HepG2 (cell line): ENCODE measurements around the gene ECE2. TPM values are rescaled to one million over a fixed set of nuclear protein-coding genes. Genes with fewer than 3 reads are reported as not detected.
A peak's percentile ranks its signal among the peaks of the same experiment; 100 is the strongest.

ENCODE experiments used
- ATM ChIP-seq: fragments of 450-650 bp; IDR thresholded peaks from 2 replicates; pipeline ENCODE4 v1.7.1; 2017; ENCODE audit warnings: mild to moderate bottlenecking, borderline replicate concordance
- FOXJ3 ChIP-seq: sonication (generic); formaldehyde crosslinking; IDR thresholded peaks from 2 replicates; pipeline ENCODE4 v1.4.0; 2020; ENCODE audit warnings: missing genetic modification reagents, mild to moderate bottlenecking, borderline replicate concordance
- GPN1 ChIP-seq: sonication (generic); formaldehyde crosslinking; IDR thresholded peaks from 2 replicates; pipeline ENCODE4 v1.5.1; 2020; ENCODE audit warnings: missing genetic modification reagents, borderline replicate concordance
- HOXA7 ChIP-seq: sonication (generic); formaldehyde crosslinking; IDR thresholded peaks from 2 replicates; pipeline ENCODE4 v1.8.1; 2022; ENCODE audit warnings: mild to moderate bottlenecking, missing genetic modification reagents, moderate library complexity
- PAWR ChIP-seq: sonication (generic); formaldehyde crosslinking; IDR thresholded peaks from 2 replicates; pipeline ENCODE4 v1.4.0; 2020; ENCODE audit warnings: missing genetic modification reagents, mild to moderate bottlenecking, borderline replicate concordance
- RAD21 ChIP-seq: fragments of 450-650 bp; formaldehyde crosslinking; IDR thresholded peaks from 2 replicates; pipeline ENCODE4 v1.5.0; 2020; ENCODE audit warnings: mild to moderate bottlenecking
- SMAD3 ChIP-seq: sonication (generic); formaldehyde crosslinking; IDR thresholded peaks from 2 replicates; pipeline ENCODE4 v1.4.0; 2020; ENCODE audit warnings: missing genetic modification reagents
- ZNF777 ChIP-seq: sonication (generic); formaldehyde crosslinking; IDR thresholded peaks from 2 replicates; pipeline ENCODE4 v1.4.0; 2020; ENCODE audit warnings: missing genetic modification reagents
- polyA plus RNA-seq, 8 experiments: library from polyadenylated mRNA; depleted of rRNA in 3 of 8; stranded (reverse) in 7 of 8; unstranded in 1 of 8; fragments of >200 nt; fragmentation: Illumina TruSeq in 4 of 8; extraction: Trizol in 4 of 8; gene quantifications; 2 replicates each; pipeline versions ENCODE4 v1.2.1 to v1.2.3, GENCODE V29; 2011 to 2016; ENCODE audit warnings: low read depth in 4 of 8, missing spikeins in 1 of 8, mixed read lengths in 1 of 8; ENCODE audit not compliant: insufficient read depth in 1 of 8
- total RNA-seq, 5 experiments: library from RNA; depleted of rRNA; stranded (reverse); fragments of >200 nt; fragmentation: Illumina TruSeq; extraction: Trizol; gene quantifications; 2 replicates each; pipeline ENCODE4 v1.2.3, GENCODE V29; 2016; ENCODE audit warnings: low read depth in 1 of 5
- TF ChIP-seq, protein P1 (sequence below): sonication (generic); formaldehyde crosslinking; conservative IDR thresholded peaks from 2 replicates; pipeline ENCODE4 v1.4.0; 2020; ENCODE audit warnings: mild to moderate bottlenecking, missing genetic modification reagents, moderate library complexity
- TF ChIP-seq, protein P2 (sequence below): sonication (generic); formaldehyde crosslinking; IDR thresholded peaks from 2 replicates; pipeline ENCODE4 v1.4.0; 2020; ENCODE audit warnings: missing genetic modification reagents
- TF ChIP-seq, protein P3 (sequence below), 2 experiments: sonication (generic) in 1 of 2; formaldehyde crosslinking in 1 of 2; IDR thresholded peaks; 2 replicates each; pipeline versions ENCODE4 v1.4.0 to v1.6.1; 2018 to 2020; ENCODE audit warnings: missing genetic modification reagents in 2 of 2, borderline replicate concordance in 1 of 2, low read depth in 1 of 2, mild to moderate bottlenecking in 1 of 2, missing biosample characterization in 1 of 2
- TF ChIP-seq, protein P4 (sequence below): sonication (generic); formaldehyde crosslinking; IDR thresholded peaks from 2 replicates; pipeline ENCODE4 v1.8.0; 2022; ENCODE audit warnings: mild to moderate bottlenecking, missing genetic modification reagents
- TF ChIP-seq, protein P5 (sequence below): sonication (generic); formaldehyde crosslinking; IDR thresholded peaks from 2 replicates; pipeline ENCODE4 v1.4.0; 2020; ENCODE audit warnings: missing genetic modification reagents
- TF ChIP-seq, protein P6 (sequence below): sonication (generic); formaldehyde crosslinking; IDR thresholded peaks from 2 replicates; pipeline ENCODE4 v1.8.0; 2022; ENCODE audit warnings: mild to moderate bottlenecking, missing genetic modification reagents; ENCODE audit not compliant: insufficient replicate concordance

Gene ECE2
- total and polyA plus RNA-seq, 2 of the 13 experiments (the other 11 are each of a cell fraction or from before 2014, with no cell fraction given) = not detected

DNA sequence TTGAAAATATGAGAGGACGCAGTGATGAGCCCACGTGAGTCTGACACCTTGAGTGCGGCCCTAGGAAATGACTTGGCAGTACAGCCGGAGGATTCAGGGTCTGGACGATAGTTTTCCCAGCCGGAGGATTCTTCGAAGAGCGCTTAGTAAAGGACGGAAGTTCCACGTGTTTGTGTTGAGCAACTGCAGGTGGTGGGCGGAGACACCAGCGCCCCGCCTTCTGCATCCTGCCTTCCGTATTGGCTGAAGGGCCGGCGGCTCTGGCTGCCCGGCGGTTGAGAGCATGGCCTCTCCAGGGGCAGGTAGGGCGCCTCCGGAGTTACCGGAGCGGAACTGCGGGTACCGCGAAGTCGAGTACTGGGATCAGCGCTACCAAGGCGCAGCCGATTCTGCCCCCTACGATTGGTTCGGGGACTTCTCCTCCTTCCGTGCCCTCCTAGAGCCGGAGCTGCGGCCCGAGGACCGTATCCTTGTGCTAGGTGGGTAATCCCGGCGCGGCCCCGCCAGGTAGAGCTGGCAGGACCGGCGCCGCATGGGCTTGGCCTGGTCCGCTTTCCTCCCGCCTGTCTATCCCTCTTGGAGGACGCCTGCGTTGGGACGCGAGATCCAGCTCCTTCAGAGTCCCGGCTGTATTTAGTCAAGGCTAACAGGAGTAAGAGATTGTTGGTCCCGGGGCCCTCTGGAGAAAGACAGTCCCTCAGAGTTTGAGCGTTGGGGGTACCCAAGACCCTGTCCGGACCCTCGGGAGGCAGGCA is 26.2 kb upstream of the ECE2 start, which contains the start of gene EEF1AKMT4 (continued):
- TF ChIP-seq, protein P1, sequence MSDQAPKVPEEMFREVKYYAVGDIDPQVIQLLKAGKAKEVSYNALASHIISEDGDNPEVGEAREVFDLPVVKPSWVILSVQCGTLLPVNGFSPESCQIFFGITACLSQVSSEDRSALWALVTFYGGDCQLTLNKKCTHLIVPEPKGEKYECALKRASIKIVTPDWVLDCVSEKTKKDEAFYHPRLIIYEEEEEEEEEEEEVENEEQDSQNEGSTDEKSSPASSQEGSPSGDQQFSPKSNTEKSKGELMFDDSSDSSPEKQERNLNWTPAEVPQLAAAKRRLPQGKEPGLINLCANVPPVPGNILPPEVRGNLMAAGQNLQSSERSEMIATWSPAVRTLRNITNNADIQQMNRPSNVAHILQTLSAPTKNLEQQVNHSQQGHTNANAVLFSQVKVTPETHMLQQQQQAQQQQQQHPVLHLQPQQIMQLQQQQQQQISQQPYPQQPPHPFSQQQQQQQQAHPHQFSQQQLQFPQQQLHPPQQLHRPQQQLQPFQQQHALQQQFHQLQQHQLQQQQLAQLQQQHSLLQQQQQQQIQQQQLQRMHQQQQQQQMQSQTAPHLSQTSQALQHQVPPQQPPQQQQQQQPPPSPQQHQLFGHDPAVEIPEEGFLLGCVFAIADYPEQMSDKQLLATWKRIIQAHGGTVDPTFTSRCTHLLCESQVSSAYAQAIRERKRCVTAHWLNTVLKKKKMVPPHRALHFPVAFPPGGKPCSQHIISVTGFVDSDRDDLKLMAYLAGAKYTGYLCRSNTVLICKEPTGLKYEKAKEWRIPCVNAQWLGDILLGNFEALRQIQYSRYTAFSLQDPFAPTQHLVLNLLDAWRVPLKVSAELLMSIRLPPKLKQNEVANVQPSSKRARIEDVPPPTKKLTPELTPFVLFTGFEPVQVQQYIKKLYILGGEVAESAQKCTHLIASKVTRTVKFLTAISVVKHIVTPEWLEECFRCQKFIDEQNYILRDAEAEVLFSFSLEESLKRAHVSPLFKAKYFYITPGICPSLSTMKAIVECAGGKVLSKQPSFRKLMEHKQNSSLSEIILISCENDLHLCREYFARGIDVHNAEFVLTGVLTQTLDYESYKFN (CRISPR knock-in tag) = no peak
- TF ChIP-seq, protein P2, sequence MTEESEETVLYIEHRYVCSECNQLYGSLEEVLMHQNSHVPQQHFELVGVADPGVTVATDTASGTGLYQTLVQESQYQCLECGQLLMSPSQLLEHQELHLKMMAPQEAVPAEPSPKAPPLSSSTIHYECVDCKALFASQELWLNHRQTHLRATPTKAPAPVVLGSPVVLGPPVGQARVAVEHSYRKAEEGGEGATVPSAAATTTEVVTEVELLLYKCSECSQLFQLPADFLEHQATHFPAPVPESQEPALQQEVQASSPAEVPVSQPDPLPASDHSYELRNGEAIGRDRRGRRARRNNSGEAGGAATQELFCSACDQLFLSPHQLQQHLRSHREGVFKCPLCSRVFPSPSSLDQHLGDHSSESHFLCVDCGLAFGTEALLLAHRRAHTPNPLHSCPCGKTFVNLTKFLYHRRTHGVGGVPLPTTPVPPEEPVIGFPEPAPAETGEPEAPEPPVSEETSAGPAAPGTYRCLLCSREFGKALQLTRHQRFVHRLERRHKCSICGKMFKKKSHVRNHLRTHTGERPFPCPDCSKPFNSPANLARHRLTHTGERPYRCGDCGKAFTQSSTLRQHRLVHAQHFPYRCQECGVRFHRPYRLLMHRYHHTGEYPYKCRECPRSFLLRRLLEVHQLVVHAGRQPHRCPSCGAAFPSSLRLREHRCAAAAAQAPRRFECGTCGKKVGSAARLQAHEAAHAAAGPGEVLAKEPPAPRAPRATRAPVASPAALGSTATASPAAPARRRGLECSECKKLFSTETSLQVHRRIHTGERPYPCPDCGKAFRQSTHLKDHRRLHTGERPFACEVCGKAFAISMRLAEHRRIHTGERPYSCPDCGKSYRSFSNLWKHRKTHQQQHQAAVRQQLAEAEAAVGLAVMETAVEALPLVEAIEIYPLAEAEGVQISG (CRISPR knock-in tag) = peak; percentile 93
- TF ChIP-seq, protein P3, sequence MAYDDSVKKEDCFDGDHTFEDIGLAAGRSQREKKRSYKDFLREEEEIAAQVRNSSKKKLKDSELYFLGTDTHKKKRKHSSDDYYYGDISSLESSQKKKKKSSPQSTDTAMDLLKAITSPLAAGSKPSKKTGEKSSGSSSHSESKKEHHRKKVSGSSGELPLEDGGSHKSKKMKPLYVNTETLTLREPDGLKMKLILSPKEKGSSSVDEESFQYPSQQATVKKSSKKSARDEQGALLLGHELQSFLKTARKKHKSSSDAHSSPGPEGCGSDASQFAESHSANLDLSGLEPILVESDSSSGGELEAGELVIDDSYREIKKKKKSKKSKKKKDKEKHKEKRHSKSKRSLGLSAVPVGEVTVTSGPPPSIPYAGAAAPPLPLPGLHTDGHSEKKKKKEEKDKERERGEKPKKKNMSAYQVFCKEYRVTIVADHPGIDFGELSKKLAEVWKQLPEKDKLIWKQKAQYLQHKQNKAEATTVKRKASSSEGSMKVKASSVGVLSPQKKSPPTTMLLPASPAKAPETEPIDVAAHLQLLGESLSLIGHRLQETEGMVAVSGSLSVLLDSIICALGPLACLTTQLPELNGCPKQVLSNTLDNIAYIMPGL (CRISPR knock-in tag; IDR thresholded peaks at IDR 0.05; ENCODE audit: borderline replicate concordance in 1 of 2, low read depth in 1 of 2) = peak; percentile 91 to 94
- TF ChIP-seq ZNF777 (CRISPR knock-in tag) (peak; percentile 31; the same call in 1 of the 2 replicates), FOXJ3 (no peak; the same call in 1 of the 2 replicates), ATM (no peak), GPN1 (CRISPR knock-in tag) (no peak), RAD21 (peak; percentile 55; the same call in 1 of the 2 replicates), PAWR (CRISPR knock-in tag) (no peak), HOXA7 (no peak), SMAD3 (CRISPR knock-in tag) (no peak; the same call in 1 of the 2 replicates)
- TF ChIP-seq, protein P4, sequence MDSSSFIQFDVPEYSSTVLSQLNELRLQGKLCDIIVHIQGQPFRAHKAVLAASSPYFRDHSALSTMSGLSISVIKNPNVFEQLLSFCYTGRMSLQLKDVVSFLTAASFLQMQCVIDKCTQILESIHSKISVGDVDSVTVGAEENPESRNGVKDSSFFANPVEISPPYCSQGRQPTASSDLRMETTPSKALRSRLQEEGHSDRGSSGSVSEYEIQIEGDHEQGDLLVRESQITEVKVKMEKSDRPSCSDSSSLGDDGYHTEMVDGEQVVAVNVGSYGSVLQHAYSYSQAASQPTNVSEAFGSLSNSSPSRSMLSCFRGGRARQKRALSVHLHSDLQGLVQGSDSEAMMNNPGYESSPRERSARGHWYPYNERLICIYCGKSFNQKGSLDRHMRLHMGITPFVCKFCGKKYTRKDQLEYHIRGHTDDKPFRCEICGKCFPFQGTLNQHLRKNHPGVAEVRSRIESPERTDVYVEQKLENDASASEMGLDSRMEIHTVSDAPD (CRISPR knock-in tag) = no peak
- TF ChIP-seq, protein P5, sequence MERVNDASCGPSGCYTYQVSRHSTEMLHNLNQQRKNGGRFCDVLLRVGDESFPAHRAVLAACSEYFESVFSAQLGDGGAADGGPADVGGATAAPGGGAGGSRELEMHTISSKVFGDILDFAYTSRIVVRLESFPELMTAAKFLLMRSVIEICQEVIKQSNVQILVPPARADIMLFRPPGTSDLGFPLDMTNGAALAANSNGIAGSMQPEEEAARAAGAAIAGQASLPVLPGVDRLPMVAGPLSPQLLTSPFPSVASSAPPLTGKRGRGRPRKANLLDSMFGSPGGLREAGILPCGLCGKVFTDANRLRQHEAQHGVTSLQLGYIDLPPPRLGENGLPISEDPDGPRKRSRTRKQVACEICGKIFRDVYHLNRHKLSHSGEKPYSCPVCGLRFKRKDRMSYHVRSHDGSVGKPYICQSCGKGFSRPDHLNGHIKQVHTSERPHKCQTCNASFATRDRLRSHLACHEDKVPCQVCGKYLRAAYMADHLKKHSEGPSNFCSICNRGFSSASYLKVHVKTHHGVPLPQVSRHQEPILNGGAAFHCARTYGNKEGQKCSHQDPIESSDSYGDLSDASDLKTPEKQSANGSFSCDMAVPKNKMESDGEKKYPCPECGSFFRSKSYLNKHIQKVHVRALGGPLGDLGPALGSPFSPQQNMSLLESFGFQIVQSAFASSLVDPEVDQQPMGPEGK (CRISPR knock-in tag) = no peak
- TF ChIP-seq, protein P6, sequence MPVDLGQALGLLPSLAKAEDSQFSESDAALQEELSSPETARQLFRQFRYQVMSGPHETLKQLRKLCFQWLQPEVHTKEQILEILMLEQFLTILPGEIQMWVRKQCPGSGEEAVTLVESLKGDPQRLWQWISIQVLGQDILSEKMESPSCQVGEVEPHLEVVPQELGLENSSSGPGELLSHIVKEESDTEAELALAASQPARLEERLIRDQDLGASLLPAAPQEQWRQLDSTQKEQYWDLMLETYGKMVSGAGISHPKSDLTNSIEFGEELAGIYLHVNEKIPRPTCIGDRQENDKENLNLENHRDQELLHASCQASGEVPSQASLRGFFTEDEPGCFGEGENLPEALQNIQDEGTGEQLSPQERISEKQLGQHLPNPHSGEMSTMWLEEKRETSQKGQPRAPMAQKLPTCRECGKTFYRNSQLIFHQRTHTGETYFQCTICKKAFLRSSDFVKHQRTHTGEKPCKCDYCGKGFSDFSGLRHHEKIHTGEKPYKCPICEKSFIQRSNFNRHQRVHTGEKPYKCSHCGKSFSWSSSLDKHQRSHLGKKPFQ (CRISPR knock-in tag) = no peak
